Left lobe of liver (tissue), 2 donors: ENCODE results near the gene NLK. TPM values are rescaled to one million over a fixed set of nuclear protein-coding genes. Genes with fewer than 3 reads are reported as not detected.
A peak's percentile ranks its signal among the peaks of the same experiment; 100 is the strongest.
"Not testable (repeated sequence)": the region's sequence is repeated elsewhere in the genome, so short reads cannot be mapped to it uniquely, and the experiment has no call there.

ENCODE experiments used
- ATAC-seq: fragments of 200-7000 bp; cut with Tn5 transposase; one replicate; pipeline ENCODE4 v1.9.1; 2020; ENCODE audit warnings: mild to moderate bottlenecking, moderate library complexity
- DNase-seq: peaks from one replicate; pipeline ENCODE4 v3.0.0-alpha.2; 2020; ENCODE audit warnings: low spot score
- total RNA-seq: library from RNA; stranded (reverse); gene quantifications from one replicate; pipeline ENCODE4 v1.2.1, GENCODE V29; 2021
- donor health status: DM: no; HTN: no; CAD: no; lungs with moderate emphysema.
- donor health status: DM: no; HTN: yes; CAD: no.

The NLK gene
- total RNA-seq: 7.5 TPM

- ATAC-seq (no peak), DNase-seq (no peak)
These were observed at the start of gene NLK for GRCh38 chr17:28042657-28042720. TSS of gene NLK (plus strand) at chr17:28042677. CDS start at chr17:28042874, 197 bp downstream.

- DNase-seq: no peak
These were observed 49.2 kb upstream of the NLK start for GRCh38 chr17:27993161-27993695.

GRCh38 chr17:27993723-27994310, 48.7 kb upstream of the NLK start:
- DNase-seq (no peak), ATAC-seq (no peak)

More at GRCh38 chr17:27993161-27993695, 49.2 kb upstream of the NLK start:
- no peak for ATAC-seq

GRCh38 chr17:27994586-27994985, 47.9 kb upstream of the NLK start:
- DNase-seq (no peak), ATAC-seq (no peak)

- no peak for DNase-seq
- ATAC-seq: no peak
These were observed 46.9 kb upstream of the NLK start for GRCh38 chr17:27995554-27995953.

- no peak for DNase-seq
- ATAC-seq: no peak
These were observed 46.1 kb upstream of the NLK start for GRCh38 chr17:27996202-27997043.

- ATAC-seq: no peak
- DNase-seq: no peak
These were observed 45.5 kb upstream of the NLK start for GRCh38 chr17:27997044-27997401.

- DNase-seq: no peak
- ATAC-seq: no peak
These were observed 45.0 kb upstream of the NLK start for GRCh38 chr17:27997522-27997921.

- ATAC-seq (no peak), DNase-seq (no peak)
These were observed 41.3 kb upstream of the NLK start for GRCh38 chr17:28001149-28001548.

- DNase-seq: no peak
- no peak for ATAC-seq
These were observed 38.1 kb upstream of the NLK start for GRCh38 chr17:28004344-28004743.

- DNase-seq, ATAC-seq: not testable (repeated sequence)
These were observed 34.6 kb upstream of the NLK start for GRCh38 chr17:28007925-28008324.

GRCh38 chr17:28008513-28008912, 34.0 kb upstream of the NLK start:
- ATAC-seq (peak; percentile 79), DNase-seq (no peak)

GRCh38 chr17:28010406-28010805, 32.1 kb upstream of the NLK start:
- no peak for DNase-seq

GRCh38 chr17:28018439-28019070, 23.9 kb upstream of the NLK start:
- no peak for DNase-seq

More at GRCh38 chr17:28010406-28010805, 32.1 kb upstream of the NLK start:
- ATAC-seq: no peak

GRCh38 chr17:28020515-28020914, 22.0 kb upstream of the NLK start:
- DNase-seq (no peak), ATAC-seq (no peak)

More at GRCh38 chr17:28018439-28019070, 23.9 kb upstream of the NLK start:
- ATAC-seq: no peak

GRCh38 chr17:28029044-28029443, 13.4 kb upstream of the NLK start:
- ATAC-seq (no peak), DNase-seq (no peak)

GRCh38 chr17:28030386-28030785, 12.1 kb upstream of the NLK start:
- no peak for DNase-seq
- ATAC-seq: no peak

GRCh38 chr17:28031174-28031573, 11.3 kb upstream of the NLK start:
- DNase-seq (no peak), ATAC-seq (no peak)

- DNase-seq (no peak), ATAC-seq (peak; percentile 41)
These were observed 8.3 kb upstream of the NLK start for GRCh38 chr17:28033972-28034714.

- ATAC-seq, DNase-seq: not testable (repeated sequence)
These were observed 7.0 kb upstream of the NLK start for GRCh38 chr17:28035452-28035851.

- ATAC-seq, DNase-seq: not testable (repeated sequence)
These were observed 6.6 kb upstream of the NLK start for GRCh38 chr17:28035884-28036283.

- DNase-seq: no peak
- no peak for ATAC-seq
These were observed 3.7 kb upstream of the NLK start for GRCh38 chr17:28038802-28039201.
